ENCODE data around the gene KCNK4. TPM values are rescaled to one million over a fixed set of nuclear protein-coding genes. Genes with fewer than 3 reads are reported as not detected.

Gene KCNK4
- total RNA-seq, 1 experiment from 2014 or later, result 1.1 TPM

DNA sequence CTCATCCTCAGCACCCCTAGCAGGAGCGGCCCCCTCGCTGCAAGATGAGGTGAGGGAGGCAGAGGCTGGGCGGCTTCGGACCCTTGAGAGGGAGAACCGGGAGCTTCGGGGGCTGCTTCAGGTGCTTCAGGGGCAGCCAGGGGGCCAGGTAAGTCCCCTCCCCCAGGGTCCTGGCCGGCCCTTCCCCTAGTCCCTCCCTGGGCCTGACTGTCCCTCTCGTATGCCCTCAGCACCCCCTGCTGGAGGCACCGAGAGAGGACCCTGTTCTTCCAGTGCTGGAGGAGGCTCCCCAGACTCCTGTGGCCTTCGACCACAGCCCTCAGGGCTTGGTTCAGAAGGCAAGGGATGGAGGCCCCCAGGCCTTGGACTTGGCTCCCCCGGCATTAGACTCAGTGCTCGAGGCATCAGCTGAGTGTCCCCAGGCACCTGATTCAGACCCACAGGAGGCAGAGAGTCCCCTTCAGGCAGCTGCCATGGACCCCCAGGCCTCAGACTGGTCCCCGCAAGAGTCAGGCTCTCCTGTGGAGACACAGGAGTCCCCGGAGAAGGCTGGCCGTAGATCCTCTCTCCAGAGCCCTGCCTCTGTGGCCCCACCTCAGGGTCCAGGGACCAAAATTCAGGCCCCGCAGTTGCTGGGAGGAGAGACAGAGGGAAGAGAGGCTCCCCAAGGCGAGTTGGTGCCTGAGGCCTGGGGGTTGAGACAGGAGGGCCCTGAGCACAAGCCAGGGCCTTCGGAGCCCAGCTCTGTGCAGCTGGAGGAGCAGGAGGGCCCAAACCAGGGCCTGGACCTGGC is 52.9 kb downstream of the KCNK4 start:
- intact Hi-C loops (cut with micrococcal nuclease; ENCODE audit: unreplicated experiment), result no loop called here
- CTCF ChIA-PET, result interaction anchor here (1.1 to 2.4 kb wide), 4 partner anchors 11 to 27 kb away, joined by 3 to 15 read pairs (median 8); partner anchors contain the start of genes PRDX5 and TRMT112
- H3K9me3 ChIP-seq (ENCODE audit: control insufficient read depth, insufficient read depth, low read depth, low read length), result no peaks in the 10 kb centered on the region
- POLR2A ChIA-PET, result no interaction called here
- DNase-seq (ENCODE audit: low read depth, low spot score) (no peak), ATAC-seq (no peak)
- H3K27me3 ChIP-seq (ENCODE audit: control insufficient read depth, insufficient read depth, low read length), result no peaks in the 10 kb centered on the region
- peaks cover 33% of the 10 kb centered on the region for H3K4me1 ChIP-seq (ENCODE audit: control insufficient read depth, insufficient read depth, low read length)
- no peak for TF ChIP-seq TCF7L2 (IDR thresholded peaks at IDR 0.05; ENCODE audit: low read depth, low read length)
- TF ChIP-seq, protein P1, sequence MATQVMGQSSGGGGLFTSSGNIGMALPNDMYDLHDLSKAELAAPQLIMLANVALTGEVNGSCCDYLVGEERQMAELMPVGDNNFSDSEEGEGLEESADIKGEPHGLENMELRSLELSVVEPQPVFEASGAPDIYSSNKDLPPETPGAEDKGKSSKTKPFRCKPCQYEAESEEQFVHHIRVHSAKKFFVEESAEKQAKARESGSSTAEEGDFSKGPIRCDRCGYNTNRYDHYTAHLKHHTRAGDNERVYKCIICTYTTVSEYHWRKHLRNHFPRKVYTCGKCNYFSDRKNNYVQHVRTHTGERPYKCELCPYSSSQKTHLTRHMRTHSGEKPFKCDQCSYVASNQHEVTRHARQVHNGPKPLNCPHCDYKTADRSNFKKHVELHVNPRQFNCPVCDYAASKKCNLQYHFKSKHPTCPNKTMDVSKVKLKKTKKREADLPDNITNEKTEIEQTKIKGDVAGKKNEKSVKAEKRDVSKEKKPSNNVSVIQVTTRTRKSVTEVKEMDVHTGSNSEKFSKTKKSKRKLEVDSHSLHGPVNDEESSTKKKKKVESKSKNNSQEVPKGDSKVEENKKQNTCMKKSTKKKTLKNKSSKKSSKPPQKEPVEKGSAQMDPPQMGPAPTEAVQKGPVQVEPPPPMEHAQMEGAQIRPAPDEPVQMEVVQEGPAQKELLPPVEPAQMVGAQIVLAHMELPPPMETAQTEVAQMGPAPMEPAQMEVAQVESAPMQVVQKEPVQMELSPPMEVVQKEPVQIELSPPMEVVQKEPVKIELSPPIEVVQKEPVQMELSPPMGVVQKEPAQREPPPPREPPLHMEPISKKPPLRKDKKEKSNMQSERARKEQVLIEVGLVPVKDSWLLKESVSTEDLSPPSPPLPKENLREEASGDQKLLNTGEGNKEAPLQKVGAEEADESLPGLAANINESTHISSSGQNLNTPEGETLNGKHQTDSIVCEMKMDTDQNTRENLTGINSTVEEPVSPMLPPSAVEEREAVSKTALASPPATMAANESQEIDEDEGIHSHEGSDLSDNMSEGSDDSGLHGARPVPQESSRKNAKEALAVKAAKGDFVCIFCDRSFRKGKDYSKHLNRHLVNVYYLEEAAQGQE (IDR thresholded peaks at IDR 0.05; ENCODE audit: insufficient read depth in 1 of 2, low read depth in 2 of 2, low read length in 1 of 2), result no peak
- no peak for TF ChIP-seq SIN3A (IDR thresholded peaks at IDR 0.05; ENCODE audit: borderline replicate concordance, insufficient read depth, low read depth, low read length)
- TF ChIP-seq, protein P2, sequence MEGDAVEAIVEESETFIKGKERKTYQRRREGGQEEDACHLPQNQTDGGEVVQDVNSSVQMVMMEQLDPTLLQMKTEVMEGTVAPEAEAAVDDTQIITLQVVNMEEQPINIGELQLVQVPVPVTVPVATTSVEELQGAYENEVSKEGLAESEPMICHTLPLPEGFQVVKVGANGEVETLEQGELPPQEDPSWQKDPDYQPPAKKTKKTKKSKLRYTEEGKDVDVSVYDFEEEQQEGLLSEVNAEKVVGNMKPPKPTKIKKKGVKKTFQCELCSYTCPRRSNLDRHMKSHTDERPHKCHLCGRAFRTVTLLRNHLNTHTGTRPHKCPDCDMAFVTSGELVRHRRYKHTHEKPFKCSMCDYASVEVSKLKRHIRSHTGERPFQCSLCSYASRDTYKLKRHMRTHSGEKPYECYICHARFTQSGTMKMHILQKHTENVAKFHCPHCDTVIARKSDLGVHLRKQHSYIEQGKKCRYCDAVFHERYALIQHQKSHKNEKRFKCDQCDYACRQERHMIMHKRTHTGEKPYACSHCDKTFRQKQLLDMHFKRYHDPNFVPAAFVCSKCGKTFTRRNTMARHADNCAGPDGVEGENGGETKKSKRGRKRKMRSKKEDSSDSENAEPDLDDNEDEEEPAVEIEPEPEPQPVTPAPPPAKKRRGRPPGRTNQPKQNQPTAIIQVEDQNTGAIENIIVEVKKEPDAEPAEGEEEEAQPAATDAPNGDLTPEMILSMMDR (IDR thresholded peaks at IDR 0.05), result no peak; the same call in 1 of the 2 replicates
- no peak for TF ChIP-seq POLR2AphosphoS5 (IDR thresholded peaks at IDR 0.05; ENCODE audit: low read depth, low read length)
- no TSS peak for BruUV-seq (replicated peaks)
- peak overlapping the region in 1 of 2 experiments; percentile 60; a peak in 1 of 4 replicates for H3K4me3 ChIP-seq (ENCODE audit: low read depth in 2 of 2, low read length in 2 of 2)
- H3K36me3 ChIP-seq (ENCODE audit: control insufficient read depth, insufficient read depth, low read length), result no peaks in the 10 kb centered on the region
- H3K27ac ChIP-seq (ENCODE audit: low read length), result peak overlapping the region; percentile 67
- in situ Hi-C loops (cut with HindIII; ENCODE audit: low pct_unique_long_range_greater_than_20kb, low sequenced_read_pairs), result no loop called here

DNA sequence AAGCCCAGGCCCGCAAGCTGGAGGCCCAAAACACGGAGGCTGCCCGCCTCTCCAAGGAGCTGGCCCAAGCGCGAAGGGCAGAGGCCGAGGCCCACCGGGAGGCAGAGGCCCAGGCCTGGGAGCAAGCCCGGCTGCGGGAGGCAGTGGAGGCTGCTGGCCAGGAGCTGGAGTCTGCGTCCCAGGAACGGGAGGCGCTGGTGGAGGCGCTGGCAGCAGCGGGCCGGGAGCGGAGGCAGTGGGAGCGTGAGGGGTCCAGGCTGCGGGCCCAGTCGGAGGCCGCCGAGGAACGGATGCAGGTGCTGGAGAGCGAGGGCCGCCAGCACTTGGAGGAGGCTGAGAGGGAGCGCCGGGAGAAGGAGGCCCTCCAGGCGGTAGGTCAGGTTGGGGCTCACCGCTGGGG is 53.7 kb downstream of the KCNK4 start:
- no peak for ATAC-seq
- peaks cover 31% of the 10 kb centered on the region for H3K4me1 ChIP-seq (ENCODE audit: control insufficient read depth, insufficient read depth, low read length)
- in situ Hi-C loops (cut with HindIII; ENCODE audit: low pct_unique_long_range_greater_than_20kb, low sequenced_read_pairs) (no loop called here), intact Hi-C loops (cut with micrococcal nuclease; ENCODE audit: unreplicated experiment) (no loop called here)
- H3K36me3 ChIP-seq (ENCODE audit: control insufficient read depth, insufficient read depth, low read length), result no peaks in the 10 kb centered on the region
- CTCF ChIA-PET, result interaction anchor here (1.1 to 2.4 kb wide), 3 partner anchors 10 to 27 kb away, joined by 3 to 10 read pairs (median 5); partner anchors contain the start of gene PRDX5
- POLR2A ChIA-PET, result interaction anchor here (0.7 to 1.0 kb wide), 2 partner anchors 27 to 44 kb away, joined by 3 read pairs; partner anchors contain the start of genes PRDX5 and TRMT112
- DNase-seq (ENCODE audit: low read depth, low spot score), result no peak
- no peaks in the 10 kb centered on the region for H3K9me3 ChIP-seq (ENCODE audit: control insufficient read depth, insufficient read depth, low read depth, low read length)
- H3K4me3 ChIP-seq (ENCODE audit: low read depth in 2 of 2, low read length in 2 of 2), result no peak overlapping the region
- TF ChIP-seq, protein P1 (IDR thresholded peaks at IDR 0.05; ENCODE audit: insufficient read depth in 1 of 2, low read depth in 2 of 2, low read length in 1 of 2), result 0 out of 4 replicates have a peak, but pooled peaks of 1 of the 2 experiments have one; percentile 9
- no peak for TF ChIP-seq POLR2AphosphoS5 (IDR thresholded peaks at IDR 0.05; ENCODE audit: low read depth, low read length)
- TF ChIP-seq, protein P2 (IDR thresholded peaks at IDR 0.05), result no peak
- no TSS peak for BruUV-seq (replicated peaks)
- H3K27ac ChIP-seq (ENCODE audit: low read length), result no peak overlapping the region
- no peaks in the 10 kb centered on the region for H3K27me3 ChIP-seq (ENCODE audit: control insufficient read depth, insufficient read depth, low read length)
